GM18526 (cell line): ENCODE data around the gene GPA33.

Experiments
- POLR2A ChIP-seq: IDR thresholded peaks from 3 replicates; pipeline ENCODE4 v1.6.1; 2011; ENCODE audit not compliant: insufficient read length; ENCODE audit errors: extremely low read depth

Gene GPA33

GRCh38 chr1:167060141-167061072 lies 29.8 kb downstream of the GPA33 start:
- no peak for TF ChIP-seq POLR2A

- no peak for TF ChIP-seq POLR2A
Observed at GRCh38 chr1:167059809-167060107, 30.4 kb downstream of the GPA33 start.

- no peak for TF ChIP-seq POLR2A
Observed at GRCh38 chr1:167059045-167059808, 30.9 kb downstream of the GPA33 start.

- no peak for TF ChIP-seq POLR2A
Observed at GRCh38 chr1:167057241-167057688, 32.9 kb downstream of the GPA33 start.

- no peak for TF ChIP-seq POLR2A
Observed at GRCh38 chr1:167056529-167057231, 33.5 kb downstream of the GPA33 start.

GRCh38 chr1:167054946-167055630 lies 35.1 kb downstream of the GPA33 start:
- TF ChIP-seq POLR2A: no peak

GRCh38 chr1:167054531-167054930 lies 35.6 kb downstream of the GPA33 start:
- no peak for TF ChIP-seq POLR2A

GRCh38 chr1:167052389-167052788 lies 37.8 kb downstream of the GPA33 start:
- no peak for TF ChIP-seq POLR2A

GRCh38 chr1:167051907-167052306 lies 38.3 kb downstream of the GPA33 start:
- no peak for TF ChIP-seq POLR2A

GRCh38 chr1:167043752-167044488 lies 46.3 kb downstream of the GPA33 start:
- no peak for TF ChIP-seq POLR2A

- no peak for TF ChIP-seq POLR2A
Observed at GRCh38 chr1:167033646-167034045, 56.5 kb downstream of the GPA33 start.

GRCh38 chr1:167022384-167022783 lies 67.8 kb downstream of the GPA33 start:
- TF ChIP-seq POLR2A: no peak

GRCh38 chr1:167016100-167016750 lies 74.0 kb downstream of the GPA33 start:
- TF ChIP-seq POLR2A: no peak
